ENCODE measurements around the gene HBD.

Gene HBD

DNA sequence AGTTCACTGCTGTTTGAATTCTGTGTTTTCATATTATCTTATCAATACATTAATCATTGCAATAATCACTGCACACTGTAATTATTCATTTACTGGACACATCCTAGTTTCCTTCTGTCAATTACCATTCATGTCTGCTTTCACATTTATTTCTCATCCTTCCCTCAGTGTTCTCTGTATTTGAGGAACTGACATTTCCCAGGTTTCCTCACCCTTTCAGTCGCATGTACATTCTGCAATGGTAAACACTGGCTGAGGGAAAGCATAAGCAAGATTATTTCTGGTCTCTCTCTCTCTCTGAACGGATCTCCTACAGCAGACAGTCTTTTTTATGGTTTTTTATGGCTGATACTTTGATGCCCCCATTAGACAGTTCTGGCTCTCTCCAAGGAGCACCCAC lies 4.2 kb upstream of the HBD start:
- H3K4me2 ChIP-seq (ENCODE audit: low read depth, low read length), result no peak overlapping the region
- no peak overlapping the region for H3K27ac ChIP-seq (ENCODE audit: low read length)
- H3K27me3 ChIP-seq (replicated peaks; ENCODE audit: insufficient read depth, low read length), result no peaks in the 10 kb centered on the region
- no peak overlapping the region for H3K9ac ChIP-seq (ENCODE audit: low read length)
- H3K4me1 ChIP-seq (ENCODE audit: low read length), result peaks cover 38% of the 10 kb centered on the region
- no peaks in the 10 kb centered on the region for H3K36me3 ChIP-seq (replicated peaks; ENCODE audit: insufficient read depth, low read length)
- no peaks in the 10 kb centered on the region for H3K9me2 ChIP-seq (replicated peaks; ENCODE audit: insufficient read depth, low read length)
- DNase-seq, result no peak
- peaks cover 1% of the 10 kb centered on the region for H3K79me2 ChIP-seq (ENCODE audit: low read length)
- TF ChIP-seq EZH2 (optimal IDR thresholded peaks at IDR 0.05; ENCODE audit: low read depth, low read length) (no peak), EZH2phosphoT487 (IDR thresholded peaks at IDR 0.05; ENCODE audit: low read length) (no peak)
- TF ChIP-seq, protein P1, sequence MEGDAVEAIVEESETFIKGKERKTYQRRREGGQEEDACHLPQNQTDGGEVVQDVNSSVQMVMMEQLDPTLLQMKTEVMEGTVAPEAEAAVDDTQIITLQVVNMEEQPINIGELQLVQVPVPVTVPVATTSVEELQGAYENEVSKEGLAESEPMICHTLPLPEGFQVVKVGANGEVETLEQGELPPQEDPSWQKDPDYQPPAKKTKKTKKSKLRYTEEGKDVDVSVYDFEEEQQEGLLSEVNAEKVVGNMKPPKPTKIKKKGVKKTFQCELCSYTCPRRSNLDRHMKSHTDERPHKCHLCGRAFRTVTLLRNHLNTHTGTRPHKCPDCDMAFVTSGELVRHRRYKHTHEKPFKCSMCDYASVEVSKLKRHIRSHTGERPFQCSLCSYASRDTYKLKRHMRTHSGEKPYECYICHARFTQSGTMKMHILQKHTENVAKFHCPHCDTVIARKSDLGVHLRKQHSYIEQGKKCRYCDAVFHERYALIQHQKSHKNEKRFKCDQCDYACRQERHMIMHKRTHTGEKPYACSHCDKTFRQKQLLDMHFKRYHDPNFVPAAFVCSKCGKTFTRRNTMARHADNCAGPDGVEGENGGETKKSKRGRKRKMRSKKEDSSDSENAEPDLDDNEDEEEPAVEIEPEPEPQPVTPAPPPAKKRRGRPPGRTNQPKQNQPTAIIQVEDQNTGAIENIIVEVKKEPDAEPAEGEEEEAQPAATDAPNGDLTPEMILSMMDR (IDR thresholded peaks at IDR 0.05; ENCODE audit: low read length), result no peak
- H3F3A ChIP-seq (ENCODE audit: insufficient read depth, low read length), result peaks cover 12% of the 10 kb centered on the region
- no peak overlapping the region for H3K4me3 ChIP-seq (ENCODE audit: low read length)
- no peak overlapping the region for H2AFZ ChIP-seq (ENCODE audit: low read length)
- H3K9me3 ChIP-seq (replicated peaks; ENCODE audit: insufficient read depth, low read length), result no peaks in the 10 kb centered on the region
- no peaks in the 10 kb centered on the region for H4K20me1 ChIP-seq (ENCODE audit: insufficient read depth, low read length)

DNA sequence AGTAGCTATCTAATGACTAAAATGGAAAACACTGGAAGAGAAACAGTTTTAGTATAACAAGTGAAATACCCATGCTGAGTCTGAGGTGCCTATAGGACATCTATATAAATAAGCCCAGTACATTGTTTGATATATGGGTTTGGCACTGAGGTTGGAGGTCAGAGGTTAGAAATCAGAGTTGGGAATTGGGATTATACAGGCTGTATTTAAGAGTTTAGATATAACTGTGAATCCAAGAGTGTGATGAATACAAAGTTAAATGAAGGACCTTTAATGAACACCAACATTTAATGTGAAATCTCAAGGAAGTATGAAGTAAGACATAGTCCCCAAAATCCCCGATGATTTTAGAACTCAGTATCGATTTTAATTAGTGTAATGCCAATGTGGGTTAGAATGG lies 3.1 kb upstream of the HBD start:
- Histone ChIP-seq H3K4me2 (ENCODE audit: low read depth, low read length) (no peak overlapping the region), H3K79me2 (ENCODE audit: low read length) (peaks cover 7% of the 10 kb centered on the region)
- TF ChIP-seq, protein P1 (IDR thresholded peaks at IDR 0.05; ENCODE audit: low read length), result no peak
- TF ChIP-seq EZH2phosphoT487 (IDR thresholded peaks at IDR 0.05; ENCODE audit: low read length) (no peak), EZH2 (optimal IDR thresholded peaks at IDR 0.05; ENCODE audit: low read depth, low read length) (no peak)

DNA sequence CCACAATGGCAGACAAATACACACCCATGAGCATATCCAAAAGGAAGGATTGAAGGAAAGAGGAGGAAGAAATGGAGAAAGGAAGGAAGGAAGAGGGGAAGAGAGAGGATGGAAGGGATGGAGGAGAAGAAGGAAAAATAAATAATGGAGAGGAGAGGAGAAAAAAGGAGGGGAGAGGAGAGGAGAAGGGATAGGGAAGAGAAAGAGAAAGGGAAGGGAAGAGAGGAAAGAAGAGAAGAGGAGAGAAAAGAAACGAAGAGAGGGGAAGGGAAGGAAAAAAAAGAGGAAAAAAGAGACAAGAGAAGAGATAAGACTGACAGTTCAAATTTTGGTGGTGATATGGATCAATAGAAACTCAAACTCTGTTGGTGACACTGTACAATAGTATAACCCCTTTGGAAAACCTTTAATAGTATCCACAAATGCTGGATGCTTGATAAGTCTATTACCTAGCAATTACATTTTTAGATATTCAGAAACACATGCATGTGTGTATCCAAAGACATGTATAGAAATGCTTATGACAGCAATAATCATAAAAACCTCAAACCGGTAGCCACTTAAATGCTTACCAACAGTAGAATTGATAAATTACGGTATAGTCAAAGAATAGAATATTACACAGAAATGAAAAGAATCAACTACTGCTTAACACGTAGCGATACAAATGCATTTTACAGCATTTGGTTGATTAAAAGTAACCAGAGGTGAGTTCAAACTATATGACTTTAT lies 1.2 kb upstream of the HBD start:
- no peaks in the 10 kb centered on the region for H3K9me2 ChIP-seq (replicated peaks; ENCODE audit: insufficient read depth, low read length)
- H2AFZ ChIP-seq (ENCODE audit: low read length), result no peak overlapping the region
- no peak overlapping the region for H3K4me2 ChIP-seq (ENCODE audit: low read depth, low read length)

More for the DNA sequence above, 3.1 kb upstream of the HBD start:
- Histone ChIP-seq H4K20me1 (ENCODE audit: insufficient read depth, low read length) (no peaks in the 10 kb centered on the region), H3K9me3 (replicated peaks; ENCODE audit: insufficient read depth, low read length) (no peaks in the 10 kb centered on the region), H3K36me3 (replicated peaks; ENCODE audit: insufficient read depth, low read length) (no peaks in the 10 kb centered on the region), H2AFZ (ENCODE audit: low read length) (no peak overlapping the region), H3K4me1 (ENCODE audit: low read length) (peaks cover 39% of the 10 kb centered on the region), H3F3A (ENCODE audit: insufficient read depth, low read length) (peaks cover 14% of the 10 kb centered on the region), H3K4me3 (ENCODE audit: low read length) (no peak overlapping the region), H3K27me3 (replicated peaks; ENCODE audit: insufficient read depth, low read length) (no peaks in the 10 kb centered on the region), H3K9ac (ENCODE audit: low read length) (no peak overlapping the region), H3K9me2 (replicated peaks; ENCODE audit: insufficient read depth, low read length) (no peaks in the 10 kb centered on the region), H3K27ac (ENCODE audit: low read length) (no peak overlapping the region)
- DNase-seq, result no peak

More for the DNA sequence above, 1.2 kb upstream of the HBD start:
- DNase-seq, result no peak
- Histone ChIP-seq H3K79me2 (ENCODE audit: low read length) (peaks cover 7% of the 10 kb centered on the region), H3K27me3 (replicated peaks; ENCODE audit: insufficient read depth, low read length) (no peaks in the 10 kb centered on the region), H3F3A (ENCODE audit: insufficient read depth, low read length) (peaks cover 25% of the 10 kb centered on the region), H3K4me3 (ENCODE audit: low read length) (no peak overlapping the region), H3K27ac (ENCODE audit: low read length) (no peak overlapping the region), H4K20me1 (ENCODE audit: insufficient read depth, low read length) (no peaks in the 10 kb centered on the region), H3K9me3 (replicated peaks; ENCODE audit: insufficient read depth, low read length) (no peaks in the 10 kb centered on the region), H3K9ac (ENCODE audit: low read length) (no peak overlapping the region), H3K4me1 (ENCODE audit: low read length) (peaks cover 43% of the 10 kb centered on the region), H3K36me3 (replicated peaks; ENCODE audit: insufficient read depth, low read length) (no peaks in the 10 kb centered on the region)
- TF ChIP-seq, protein P1 (IDR thresholded peaks at IDR 0.05; ENCODE audit: low read length), result no peak
- TF ChIP-seq EZH2 (optimal IDR thresholded peaks at IDR 0.05; ENCODE audit: low read depth, low read length), result no peak
- TF ChIP-seq EZH2phosphoT487 (IDR thresholded peaks at IDR 0.05; ENCODE audit: low read length), result no peak
